HK-2 (cell line): Measurements from ENCODE around the gene DOP1A.
"Not testable (repeated sequence)": the region's sequence is repeated elsewhere in the genome, so short reads cannot be mapped to it uniquely, and the experiment has no call there.

ENCODE experiments used
- DNase-seq: peaks from one replicate; pipeline ENCODE4 v3.0.0-alpha.2; 2018; ENCODE audit not compliant: unreplicated experiment

DOP1A gene

DNA sequence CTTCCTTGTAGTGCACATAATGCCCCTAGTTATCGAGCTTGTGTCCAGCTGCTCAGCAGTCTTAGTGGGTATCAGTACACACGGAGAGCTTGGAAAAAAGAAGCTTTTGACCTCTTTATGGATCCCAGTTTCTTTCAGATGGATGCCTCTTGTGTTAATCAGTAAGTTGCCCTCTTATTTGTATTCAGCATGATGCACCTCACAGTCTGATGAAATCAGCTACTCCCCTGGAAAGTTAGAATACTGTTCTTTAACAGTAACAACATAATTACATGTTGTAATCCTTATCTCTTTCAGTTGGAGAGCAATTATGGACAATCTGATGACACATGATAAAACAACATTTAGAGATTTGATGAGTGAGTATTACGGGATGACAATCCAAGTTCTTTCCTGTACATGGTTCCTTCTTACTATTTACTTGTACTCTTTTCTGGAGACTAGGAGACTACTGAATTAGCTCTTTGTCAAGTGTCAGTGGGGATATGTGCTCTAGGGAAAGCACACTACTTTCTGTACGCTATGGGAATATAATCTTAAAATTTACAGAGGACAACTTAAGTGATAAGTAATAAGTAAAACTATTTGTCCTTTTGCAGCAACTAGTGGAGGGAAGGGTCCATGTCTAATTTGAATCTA, 86.5 kb downstream of the DOP1A start:
- DNase-seq = no peak

- no peak for DNase-seq
Measured at GRCh38 chr6:83155794-83156193, 88.3 kb downstream of the DOP1A start.

DNA sequence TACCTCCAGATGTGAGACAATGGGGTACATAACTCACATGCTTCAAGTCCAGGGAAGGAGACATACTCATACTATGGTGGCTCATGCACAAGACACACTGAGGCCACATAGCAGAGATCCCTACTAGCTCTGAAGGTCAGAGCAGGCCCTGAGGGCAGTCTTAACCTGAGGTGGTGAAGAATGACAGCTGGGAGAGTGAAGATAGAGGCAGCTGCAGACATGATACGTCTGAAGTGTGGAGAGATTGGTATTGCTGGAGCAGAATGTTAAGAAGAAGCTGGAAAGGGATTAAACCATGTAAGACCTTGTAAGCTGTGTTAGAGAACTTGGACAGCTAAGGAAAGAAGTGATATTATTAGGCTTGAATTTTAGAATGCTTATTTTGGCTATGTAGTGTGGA, 92.7 kb downstream of the DOP1A start:
- DNase-seq = no peak

DNA sequence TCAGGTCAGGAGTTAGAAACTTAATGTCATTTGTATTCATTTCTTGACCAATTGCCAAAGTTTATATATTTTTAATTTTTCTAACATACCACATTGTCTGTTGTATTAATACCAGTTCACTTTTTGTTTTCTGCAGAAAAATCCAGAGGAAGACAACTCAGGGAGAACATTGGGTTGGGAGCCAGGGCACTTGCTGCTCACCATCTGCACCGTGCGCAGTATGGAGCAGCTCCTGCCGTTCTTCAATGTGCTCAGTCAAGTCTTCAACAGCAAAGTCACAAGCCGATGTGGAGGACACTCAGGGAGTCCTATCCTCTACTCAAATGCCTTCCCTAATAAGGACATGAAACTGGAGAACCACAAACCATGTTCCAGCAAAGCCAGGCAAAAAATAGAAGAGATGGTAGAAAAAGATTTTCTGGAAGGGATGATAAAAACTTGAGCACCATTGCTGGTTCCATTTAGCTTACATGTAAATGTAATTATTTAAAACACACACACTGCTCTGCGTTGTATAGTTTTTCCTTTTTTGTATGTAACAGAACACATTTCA, 100.3 kb downstream of the DOP1A start:
- DNase-seq = no peak

DNA sequence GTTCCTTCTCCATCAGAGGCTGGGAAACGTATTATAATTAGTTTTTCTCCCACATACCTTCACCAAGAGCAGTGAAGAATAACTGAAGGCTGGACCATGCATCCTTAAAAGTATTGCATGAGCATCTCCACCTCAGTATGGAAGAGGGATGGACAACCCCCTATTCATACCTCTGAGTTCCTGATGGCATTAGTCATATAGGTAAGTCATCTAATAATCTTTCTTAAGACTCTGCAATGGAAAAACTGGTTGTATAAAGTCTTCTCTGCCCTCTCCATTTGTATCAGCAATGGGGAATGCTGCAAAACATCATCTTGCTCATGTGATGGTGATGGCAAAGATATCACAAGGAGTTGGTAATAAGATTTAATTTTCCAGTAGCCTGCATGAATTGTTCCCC, 101.1 kb downstream of the DOP1A start:
- no peak for DNase-seq

DNA sequence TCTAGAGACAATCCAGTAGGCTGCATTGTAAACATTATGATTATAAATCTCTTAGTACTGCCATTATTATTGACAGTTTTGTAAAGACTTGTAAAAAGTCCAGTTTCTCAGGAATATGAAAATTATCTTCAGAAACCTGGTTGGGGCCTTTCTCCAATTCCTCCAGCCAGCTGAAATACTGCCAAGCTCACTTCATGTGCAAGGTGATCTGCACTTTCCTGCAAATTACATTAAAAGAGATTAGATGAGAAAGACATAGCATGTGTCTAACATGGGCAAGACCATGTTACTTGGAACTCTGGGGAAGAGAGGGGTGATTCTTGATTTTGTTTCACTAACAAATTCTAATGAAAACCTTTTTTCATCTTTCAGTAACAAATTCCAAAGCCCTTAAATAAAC, 101.6 kb downstream of the DOP1A start:
- no peak for DNase-seq

DNA sequence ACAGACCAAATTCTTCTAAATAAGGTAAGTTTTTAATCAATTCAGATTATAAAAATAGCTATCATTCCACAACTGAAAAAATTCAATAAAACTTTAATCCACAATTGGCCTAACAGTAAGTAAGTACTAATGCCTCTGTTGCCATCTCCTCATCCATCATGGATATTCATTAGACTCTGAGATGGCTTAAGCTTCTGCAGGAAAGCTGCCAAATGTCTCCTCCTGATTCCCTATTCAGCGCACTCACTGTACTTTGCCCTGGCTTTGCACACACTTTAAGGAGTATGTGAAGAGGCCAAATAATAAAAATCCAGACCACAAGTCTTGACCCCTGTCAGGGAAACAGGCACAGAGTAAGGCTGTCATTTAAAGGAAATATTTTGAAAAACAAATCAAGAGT, 102.0 kb downstream of the DOP1A start:
- DNase-seq = no peak

DNA sequence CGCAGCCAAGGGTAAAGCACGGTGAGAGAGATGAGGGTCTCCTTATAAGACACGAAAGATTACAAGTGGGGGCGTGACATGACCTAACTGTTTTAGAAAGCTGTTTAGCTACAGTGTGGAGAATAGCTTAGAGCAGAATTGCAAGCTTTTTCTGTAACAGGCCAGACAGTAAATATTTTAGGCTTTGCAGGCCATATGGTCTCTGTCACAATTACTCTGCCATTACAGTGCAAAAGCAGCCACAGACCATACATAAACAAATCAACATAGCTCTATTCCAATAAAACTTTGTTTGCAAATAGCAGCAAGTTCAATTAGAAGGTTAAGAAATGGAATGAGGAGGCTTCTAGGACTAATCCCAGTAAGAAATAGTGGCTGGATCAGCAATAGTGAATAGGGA, 108.8 kb downstream of the DOP1A start:
- DNase-seq = no peak

DNA sequence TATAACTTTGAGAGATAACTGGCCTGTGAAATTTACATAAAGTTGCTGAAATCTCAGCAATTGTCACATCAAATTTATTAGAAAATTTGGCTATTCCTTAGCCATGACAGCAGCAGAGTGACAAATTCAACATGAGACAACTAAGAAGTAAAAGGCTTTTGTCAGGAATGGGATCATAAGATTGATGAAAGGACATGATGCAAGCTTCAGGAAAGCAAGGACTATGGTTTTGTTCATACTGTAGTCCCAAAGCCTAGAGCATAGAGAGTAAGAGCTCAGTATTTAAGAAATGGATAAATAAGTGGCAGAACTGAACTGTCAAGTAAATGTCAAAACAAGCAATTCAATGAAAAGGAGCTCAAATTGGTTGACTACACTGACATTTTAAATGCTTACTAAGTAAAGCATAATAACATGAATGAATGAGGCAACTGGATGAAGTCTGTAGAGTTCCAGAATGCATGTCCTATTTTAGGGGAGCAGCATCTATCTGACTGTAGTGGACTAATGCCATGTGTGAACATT, 113.0 kb downstream of the DOP1A start:
- DNase-seq = no peak

DNA sequence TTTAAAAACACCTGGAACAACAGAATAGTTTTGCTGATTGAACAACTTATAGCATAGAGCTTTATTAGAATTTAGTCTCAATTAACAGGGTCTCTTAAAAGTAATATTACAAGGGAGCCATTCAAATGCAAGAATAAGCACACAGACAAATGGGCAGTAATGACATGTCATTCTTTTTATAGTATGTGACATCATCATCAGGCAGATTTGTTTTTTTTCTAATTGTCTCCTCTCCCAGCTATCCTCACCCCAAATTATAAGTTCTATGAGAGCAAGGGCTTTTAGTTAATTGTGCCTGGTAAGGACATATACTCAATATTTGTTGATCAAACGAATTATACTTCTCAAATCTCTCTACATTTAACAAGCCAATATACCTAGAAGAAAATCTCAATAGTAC, 114.6 kb downstream of the DOP1A start:
- DNase-seq = no peak

GRCh38 chr6:83183082-83183828, 115.8 kb downstream of the DOP1A start:
- DNase-seq = peak; percentile 64

DNA sequence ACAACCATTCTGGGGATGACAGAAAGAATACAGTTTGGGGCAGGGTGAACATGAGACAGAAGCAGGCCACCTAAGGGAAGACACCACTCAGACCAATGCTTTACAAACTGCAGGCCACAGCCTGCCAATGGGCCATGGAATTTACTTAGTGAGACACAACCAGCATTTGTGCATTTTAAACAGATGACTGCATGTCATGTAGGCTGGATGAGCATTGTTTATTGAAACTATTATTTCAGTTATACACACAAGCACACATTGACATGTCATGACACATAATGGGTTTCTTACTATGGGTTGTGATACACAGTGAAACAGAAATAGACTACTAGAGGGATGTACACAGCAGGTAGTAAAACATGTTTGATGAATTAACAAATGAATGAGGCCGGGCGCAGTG, 117.6 kb downstream of the DOP1A start:
- no peak for DNase-seq

- DNase-seq = no peak
Measured at GRCh38 chr6:83188501-83188900, 121.0 kb downstream of the DOP1A start.

- DNase-seq = no peak
Measured at GRCh38 chr6:83190626-83191025, 123.2 kb downstream of the DOP1A start.

DNA sequence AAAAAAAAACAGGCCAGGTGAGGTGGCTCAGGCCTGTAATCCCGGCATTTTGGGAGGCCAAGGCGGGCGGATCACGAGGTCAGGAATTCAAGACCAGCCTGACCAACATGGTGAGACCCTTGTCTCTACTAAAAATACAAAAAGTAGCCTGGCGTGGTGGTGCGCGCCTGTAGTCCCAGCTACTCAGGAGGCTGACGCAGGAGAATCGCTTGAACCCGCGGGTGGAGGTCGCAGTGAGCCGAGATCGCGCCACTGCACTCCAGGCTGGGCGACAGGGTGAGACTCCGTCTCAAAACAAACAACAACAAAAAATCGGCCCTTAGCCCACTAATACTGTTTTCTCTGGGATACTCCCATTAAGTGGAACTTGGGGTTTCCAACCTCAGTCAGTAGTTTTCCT, 124.5 kb downstream of the DOP1A start:
- DNase-seq = not testable (repeated sequence)

- no peak for DNase-seq
Measured at GRCh38 chr6:83192456-83192855, 125.0 kb downstream of the DOP1A start.

- peak; percentile 88 for DNase-seq
Measured at GRCh38 chr6:83192871-83193746, 125.6 kb downstream of the DOP1A start, which contains the start of the genes PGM3 and RWDD2A. Gene PGM3, minus strand, starts transcription at chr6:83193265. Its CDS starts 2,253 bp downstream, at chr6:83191012. Gene RWDD2A, plus strand, starts transcription at chr6:83193357. Its CDS starts 1,095 bp downstream, at chr6:83194452.

- DNase-seq = peak; percentile 56
Measured at GRCh38 chr6:83193747-83194566, 126.5 kb downstream of the DOP1A start.

GRCh38 chr6:83198486-83199172, 131.2 kb downstream of the DOP1A start:
- no peak for DNase-seq

GRCh38 chr6:83199173-83199862, 131.8 kb downstream of the DOP1A start:
- no peak for DNase-seq
